KOPT-K1 (cell line): Measurements from ENCODE around the gene PEAK1.
"Not testable (repeated sequence)": the region's sequence is repeated elsewhere in the genome, so short reads cannot be mapped to it uniquely, and the experiment has no call there.

Source experiments
- H3K27ac ChIP-seq: fragments of 200-600 bp; sonication (generic); 2 replicates; pipeline ENCODE4 v1.5.1; 2016; ENCODE audit warnings: antibody characterized with exemption, mild to moderate bottlenecking, low read depth, low read length; ENCODE audit not compliant: poor library complexity, severe bottlenecking
- H3K36me3 ChIP-seq: fragments of 200-600 bp; sonication (generic); 2 replicates; pipeline ENCODE4 v1.5.1; 2017; ENCODE audit warnings: antibody characterized with exemption, mild to moderate bottlenecking, low read length, moderate library complexity; ENCODE audit not compliant: insufficient read depth
- H3K9me3 ChIP-seq: fragments of 200-600 bp; sonication (generic); 2 replicates; pipeline ENCODE4 v1.5.1; 2017; ENCODE audit warnings: antibody characterized with exemption, low read length, mild to moderate bottlenecking; ENCODE audit not compliant: insufficient read depth, poor library complexity, severe bottlenecking

The PEAK1 gene

GRCh38 chr15:77415450-77416147, 4.3 kb downstream of the PEAK1 start:
- no peaks in the 10 kb centered on the region for H3K36me3 ChIP-seq
- H3K9me3 ChIP-seq, result no peaks in the 10 kb centered on the region
- H3K27ac ChIP-seq, result no peak overlapping the region

GRCh38 chr15:77414789-77415442, 5.0 kb downstream of the PEAK1 start:
- H3K27ac ChIP-seq, result no peak overlapping the region
- no peaks in the 10 kb centered on the region for H3K36me3 ChIP-seq
- H3K9me3 ChIP-seq, result no peaks in the 10 kb centered on the region

GRCh38 chr15:77413699-77414349, 6.1 kb downstream of the PEAK1 start:
- H3K27ac ChIP-seq, result no peak overlapping the region
- H3K36me3 ChIP-seq, result no peaks in the 10 kb centered on the region

GRCh38 chr15:77412972-77413698, 6.8 kb downstream of the PEAK1 start:
- H3K36me3 ChIP-seq, result no peaks in the 10 kb centered on the region

More at GRCh38 chr15:77413699-77414349, 6.1 kb downstream of the PEAK1 start:
- no peaks in the 10 kb centered on the region for H3K9me3 ChIP-seq

DNA sequence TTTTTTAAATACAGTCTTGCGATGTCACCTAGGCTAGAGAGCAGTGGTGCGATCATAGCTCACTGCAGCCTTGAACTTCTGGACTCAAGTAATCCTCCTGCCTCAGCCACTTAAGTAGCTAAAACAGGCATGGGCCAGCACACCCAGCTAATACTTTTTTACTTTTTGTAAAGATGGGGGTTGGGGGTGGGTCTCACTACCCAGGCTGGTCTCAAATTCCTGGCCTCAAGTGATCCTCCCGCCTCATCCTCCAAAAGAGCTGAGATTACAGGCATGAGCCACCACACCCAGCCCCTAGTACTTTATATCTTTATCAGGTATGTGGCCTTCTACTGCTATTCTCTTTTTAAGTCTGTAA, 8.3 kb downstream of the PEAK1 start:
- H3K36me3 ChIP-seq, result no peaks in the 10 kb centered on the region
- H3K27ac ChIP-seq, result no peak overlapping the region
- no peaks in the 10 kb centered on the region for H3K9me3 ChIP-seq

More at GRCh38 chr15:77412972-77413698, 6.8 kb downstream of the PEAK1 start:
- no peaks in the 10 kb centered on the region for H3K9me3 ChIP-seq
- no peak overlapping the region for H3K27ac ChIP-seq

GRCh38 chr15:77410701-77411618, 8.9 kb downstream of the PEAK1 start:
- Histone ChIP-seq H3K36me3 (no peaks in the 10 kb centered on the region), H3K27ac (no peak overlapping the region)

GRCh38 chr15:77410157-77410500, 9.8 kb downstream of the PEAK1 start:
- not testable (repeated sequence) for H3K36me3 ChIP-seq, H3K9me3 ChIP-seq
- H3K27ac ChIP-seq, result peak overlapping the region; percentile 44

More at GRCh38 chr15:77410701-77411618, 8.9 kb downstream of the PEAK1 start:
- no peaks in the 10 kb centered on the region for H3K9me3 ChIP-seq

DNA sequence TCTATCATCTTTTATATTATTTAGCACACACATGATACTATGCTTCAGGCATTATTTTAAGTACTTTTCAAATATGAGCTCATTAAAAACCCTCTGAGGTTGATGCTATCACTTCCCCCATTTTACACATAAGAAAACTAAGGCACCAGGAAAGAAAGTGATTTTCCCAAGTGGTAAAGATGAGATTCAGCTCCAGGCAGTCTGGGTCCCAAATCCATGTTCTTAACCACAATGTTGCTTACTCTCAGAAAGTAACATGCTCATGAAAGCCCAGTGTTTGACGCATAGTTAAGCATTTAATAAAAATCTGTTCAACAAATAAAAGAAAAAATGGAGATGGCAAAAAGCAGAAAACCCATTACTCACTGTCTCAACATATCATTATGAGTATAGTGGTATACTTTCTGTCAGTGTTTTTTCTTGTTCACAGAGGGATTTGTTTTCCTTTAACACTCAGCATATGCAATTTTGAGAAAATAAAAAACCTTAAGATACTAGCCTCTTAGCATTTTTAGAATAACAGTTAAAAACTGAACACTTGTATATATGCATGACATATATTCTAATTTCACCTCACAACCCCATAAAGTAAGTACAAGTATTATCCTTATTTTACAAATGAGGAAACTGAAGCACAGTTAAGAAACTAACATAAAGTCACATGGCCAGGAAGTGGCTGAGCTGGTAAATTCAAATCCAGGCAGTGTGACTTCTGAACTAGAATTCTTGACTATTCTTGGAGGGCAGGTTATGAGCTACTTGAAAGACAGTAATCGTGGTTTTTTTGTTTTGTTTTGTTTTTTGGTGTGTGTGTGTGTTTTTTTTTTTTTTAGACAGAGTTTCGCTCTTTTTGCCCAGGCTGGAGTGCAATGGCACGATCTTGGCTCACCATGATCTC, 10.4 kb downstream of the PEAK1 start:
- Histone ChIP-seq H3K9me3 (no peaks in the 10 kb centered on the region), H3K27ac (peak overlapping the region; percentile 44), H3K36me3 (no peaks in the 10 kb centered on the region)

GRCh38 chr15:77406846-77407245, 13.1 kb downstream of the PEAK1 start:
- Histone ChIP-seq H3K9me3 (no peaks in the 10 kb centered on the region), H3K36me3 (no peaks in the 10 kb centered on the region), H3K27ac (no peak overlapping the region)

GRCh38 chr15:77406173-77406759, 13.6 kb downstream of the PEAK1 start:
- not testable (repeated sequence) for H3K9me3 ChIP-seq, H3K36me3 ChIP-seq, H3K27ac ChIP-seq

DNA sequence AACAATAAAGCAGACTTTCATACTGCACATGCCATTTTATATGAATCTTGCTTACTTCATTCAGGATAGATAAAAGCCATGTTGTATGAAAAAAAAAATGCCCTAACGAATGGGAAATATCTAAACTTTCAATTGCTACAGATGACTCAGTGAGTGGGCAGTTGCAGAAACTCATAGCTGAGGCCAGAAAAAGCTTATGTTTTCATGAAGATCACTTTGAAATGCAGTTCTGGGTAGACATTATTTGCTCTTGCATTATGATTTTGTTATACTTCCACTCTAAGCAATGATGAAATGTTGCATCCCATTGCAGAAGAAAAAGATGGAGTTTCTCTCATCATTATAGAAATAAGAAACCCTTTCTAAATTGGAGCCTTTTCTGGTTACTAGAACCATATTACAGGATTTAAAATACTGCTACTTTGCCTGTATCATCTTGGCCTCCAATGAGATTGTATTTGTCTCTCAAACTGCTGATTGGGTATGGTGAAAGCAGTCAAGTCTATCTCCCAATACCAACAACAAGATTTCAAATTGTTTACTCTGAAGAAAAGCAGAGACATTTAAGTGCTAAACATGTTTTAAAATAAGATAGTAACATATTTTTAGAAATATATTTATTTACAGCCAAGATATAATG, 17.0 kb downstream of the PEAK1 start:
- Histone ChIP-seq H3K36me3 (no peaks in the 10 kb centered on the region), H3K27ac (no peak overlapping the region), H3K9me3 (peaks cover 21% of the 10 kb centered on the region)

DNA sequence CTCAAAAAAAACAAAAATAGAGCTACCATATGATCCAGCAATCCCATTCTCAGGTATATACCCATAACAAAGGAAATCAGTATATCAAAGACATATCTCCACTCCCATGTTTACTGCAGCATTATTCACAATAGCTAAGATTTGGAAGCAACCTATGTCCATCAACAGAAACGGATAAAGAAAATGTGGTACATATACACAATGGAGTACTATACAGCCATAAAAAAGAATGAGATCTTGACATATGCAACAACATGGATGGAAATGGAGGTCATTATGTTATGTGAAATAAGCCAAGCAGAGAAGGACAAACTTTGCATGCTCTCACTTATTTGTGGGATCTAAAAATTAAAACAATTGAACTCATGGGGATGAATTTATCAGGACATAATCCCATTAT, 19.6 kb downstream of the PEAK1 start:
- H3K9me3 ChIP-seq, result peaks cover 26% of the 10 kb centered on the region
- H3K36me3 ChIP-seq, result no peaks in the 10 kb centered on the region
- no peak overlapping the region for H3K27ac ChIP-seq

GRCh38 chr15:77398927-77399326, 21.0 kb downstream of the PEAK1 start:
- H3K36me3 ChIP-seq, result no peaks in the 10 kb centered on the region
- H3K9me3 ChIP-seq, result peaks cover 36% of the 10 kb centered on the region
- H3K27ac ChIP-seq, result no peak overlapping the region
